ENCODE data around the gene NTN5.
"Not testable (repeated sequence)": the region's sequence is repeated elsewhere in the genome, so short reads cannot be mapped to it uniquely, and the experiment has no call there.

Gene NTN5

DNA sequence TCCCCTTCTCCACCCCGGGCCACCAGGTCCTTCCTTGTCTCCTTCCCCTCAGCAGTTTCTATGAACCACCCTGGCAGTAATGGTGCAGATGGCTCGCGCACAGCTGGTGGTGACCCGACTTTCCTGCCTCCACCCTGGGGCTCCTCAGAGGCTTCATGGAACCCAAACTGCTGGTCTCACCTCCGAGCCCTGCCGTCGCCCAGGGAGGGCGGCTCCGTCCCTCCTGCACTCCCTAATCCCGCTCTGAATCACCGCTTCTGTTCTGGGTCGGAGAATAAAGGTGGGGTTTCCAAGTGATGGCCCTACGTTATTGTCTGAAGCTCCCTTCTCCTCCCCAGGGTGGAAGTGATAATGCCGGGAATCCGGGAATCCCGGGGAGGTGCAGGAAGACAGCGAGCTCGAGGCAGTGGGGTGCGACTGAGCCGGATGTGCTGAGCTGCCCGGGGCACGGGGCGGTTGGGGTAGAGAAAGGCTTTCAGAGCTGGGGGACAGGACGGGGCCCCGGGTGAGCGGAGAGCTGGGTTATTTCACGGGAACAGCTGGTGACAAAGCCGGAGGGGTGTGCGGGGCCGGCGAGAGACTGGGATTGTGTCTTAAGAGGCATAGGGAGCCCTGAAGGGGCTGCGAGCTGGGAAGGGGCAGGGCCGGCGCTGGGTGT lies 23.7 kb upstream of the NTN5 start:
- DNase-seq = peak in 1 of 14 donors; percentile 48

DNA sequence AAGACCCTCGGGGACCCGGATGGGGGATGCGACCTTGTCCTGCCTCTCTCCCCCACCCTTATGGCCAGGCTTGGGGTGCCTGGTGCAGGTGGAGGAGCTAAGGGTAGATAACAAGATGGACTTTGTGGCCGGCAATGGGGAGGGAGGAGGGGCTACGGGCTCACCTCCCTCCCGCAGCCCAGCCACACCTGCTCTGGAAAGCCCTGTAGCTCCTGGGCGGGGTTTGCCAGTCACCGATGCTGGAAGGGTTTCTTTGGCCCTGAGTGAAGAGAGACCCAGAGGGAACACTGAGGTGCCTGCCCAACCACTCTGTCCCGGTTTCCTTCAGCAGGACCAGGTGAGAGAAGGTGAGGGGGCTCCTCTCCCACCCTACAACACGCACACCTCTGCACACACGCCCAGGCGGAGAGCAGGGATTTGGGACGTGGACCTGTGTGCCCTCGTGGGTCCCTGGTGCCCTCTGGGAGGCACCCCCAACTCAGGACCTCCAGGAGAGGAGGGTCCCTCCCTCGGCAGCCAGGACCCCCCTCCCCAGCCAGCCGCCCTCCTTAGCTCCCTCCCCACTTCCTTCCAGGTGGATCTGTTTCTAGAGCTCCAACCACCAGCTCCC lies 23.0 kb upstream of the NTN5 start, which contains the start of gene FUT2:
FUT2 (plus strand) TSS at position 229 of the 610 bp plus-strand sequence. CDS start 6,986 bp downstream, outside the sequence.
- peak in 1 of 14 donors; percentile 63 for DNase-seq

DNA sequence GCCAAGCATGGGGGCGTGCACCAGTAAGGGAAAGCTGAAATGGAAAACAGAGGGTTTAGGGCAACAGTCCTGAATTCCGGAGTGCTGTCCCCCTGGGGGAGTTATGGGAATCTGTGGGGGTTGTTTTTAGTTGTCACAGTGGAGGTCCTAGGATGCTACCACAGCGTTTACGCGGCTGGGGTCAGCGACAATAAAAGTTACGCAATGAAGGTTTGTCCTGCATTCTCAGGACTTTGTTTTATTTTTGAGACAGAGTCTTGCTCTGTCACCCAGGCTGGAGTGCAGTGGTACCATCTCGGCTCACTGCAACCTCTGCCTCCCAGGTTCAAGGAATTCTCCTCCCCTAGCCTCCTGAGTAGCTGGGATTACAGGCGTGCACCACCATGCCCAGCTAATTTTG lies 20.8 kb upstream of the NTN5 start:
- DNase-seq = not testable (repeated sequence)

DNA sequence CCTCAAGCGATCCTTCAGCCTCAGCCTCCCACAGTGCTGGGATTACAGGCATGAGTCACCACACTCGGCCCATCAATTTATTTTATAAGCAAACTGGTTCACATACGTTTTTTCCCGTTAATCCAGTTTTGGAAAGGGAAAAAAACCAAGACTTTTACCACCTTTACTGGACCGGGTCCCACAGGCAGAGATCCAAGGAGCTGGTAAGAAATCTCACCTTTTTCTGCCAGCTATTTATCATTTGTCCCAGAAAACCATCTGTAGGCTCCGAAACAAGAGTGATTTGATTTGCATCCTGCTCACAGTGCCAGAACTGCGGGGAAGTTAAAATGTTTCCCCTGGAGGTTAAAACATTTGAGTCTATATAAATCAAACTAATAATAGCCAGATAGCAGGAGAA lies 16.6 kb upstream of the NTN5 start:
- DNase-seq = peak in 1 of 14 donors; percentile 81

DNA sequence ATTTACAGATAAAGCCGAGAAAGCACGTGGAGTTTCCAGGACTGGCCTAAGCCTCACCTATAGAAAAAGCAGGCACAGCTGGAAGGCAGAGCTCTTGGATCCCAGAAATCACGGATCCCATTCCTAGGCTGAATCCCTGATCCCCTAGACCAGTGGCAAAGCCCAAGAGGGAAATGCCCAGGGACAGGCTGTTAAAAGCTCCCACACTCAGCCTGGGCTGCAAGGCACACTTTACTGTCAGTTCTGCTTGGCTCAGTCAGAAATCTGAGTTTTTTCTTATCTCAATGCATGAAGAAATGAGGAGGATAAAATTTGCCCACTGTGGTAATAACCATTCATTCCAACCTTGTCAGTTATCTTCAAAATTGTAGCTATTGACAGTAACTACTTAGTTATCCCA lies 15.0 kb upstream of the NTN5 start:
- DNase-seq = no peak

DNA sequence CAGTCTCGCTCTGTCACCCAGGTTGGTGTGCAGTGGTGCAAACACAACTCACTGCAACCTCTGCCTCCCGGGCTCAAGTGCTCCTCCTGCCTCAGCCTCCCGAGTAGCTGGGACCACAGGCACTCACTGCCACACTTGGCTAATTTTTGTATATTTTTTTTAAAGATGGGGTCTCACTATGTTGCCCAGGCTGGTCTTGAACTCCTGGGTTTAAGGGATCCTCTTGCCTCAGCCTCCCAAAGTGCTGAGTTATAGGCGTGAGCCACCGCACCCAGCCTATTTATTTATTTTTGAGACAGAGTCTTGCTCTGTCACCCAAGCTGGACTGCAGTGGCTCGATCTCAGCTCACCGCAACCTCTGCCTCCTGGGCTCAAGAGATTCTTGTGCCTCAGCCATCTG lies 13.8 kb upstream of the NTN5 start:
- not testable (repeated sequence) for DNase-seq

DNA sequence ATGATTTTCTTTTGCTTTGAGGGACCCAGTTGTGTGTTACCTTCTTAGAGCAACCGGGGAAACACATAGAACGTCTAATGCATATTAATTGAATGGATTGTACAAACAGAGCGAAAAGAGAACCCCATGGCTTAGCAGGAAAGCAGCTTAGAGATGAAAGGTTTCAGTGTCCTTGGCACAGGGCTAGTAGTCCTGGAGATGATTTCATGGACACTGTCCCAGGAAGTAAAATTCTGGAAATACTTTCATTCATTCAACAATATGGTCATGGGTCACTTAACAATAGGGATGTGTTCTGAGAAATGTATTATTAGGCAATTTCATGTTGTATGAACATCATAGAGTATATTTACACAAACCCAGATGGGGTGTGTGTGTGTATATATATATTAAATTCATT lies 13.3 kb upstream of the NTN5 start:
- DNase-seq = no peak

DNA sequence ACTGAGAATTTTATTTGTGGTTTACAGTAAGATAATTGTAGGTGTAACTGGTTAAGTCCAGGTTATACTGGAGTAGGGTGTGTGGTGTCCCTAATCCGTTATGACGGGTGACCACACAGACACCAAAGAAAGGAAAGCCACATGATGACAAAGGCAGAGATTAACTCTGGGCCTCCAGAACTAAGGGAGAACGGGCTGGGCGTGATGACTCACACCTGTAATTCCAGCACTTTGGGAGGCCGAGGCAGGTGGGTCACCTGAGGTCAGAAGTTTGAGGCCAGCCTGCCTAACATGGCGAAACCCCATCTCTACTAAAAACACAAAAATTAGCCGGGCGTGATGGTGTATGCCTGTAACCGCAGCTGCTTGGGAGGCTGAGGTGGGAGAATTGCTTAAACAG lies 12.8 kb upstream of the NTN5 start:
- no peak for DNase-seq

DNA sequence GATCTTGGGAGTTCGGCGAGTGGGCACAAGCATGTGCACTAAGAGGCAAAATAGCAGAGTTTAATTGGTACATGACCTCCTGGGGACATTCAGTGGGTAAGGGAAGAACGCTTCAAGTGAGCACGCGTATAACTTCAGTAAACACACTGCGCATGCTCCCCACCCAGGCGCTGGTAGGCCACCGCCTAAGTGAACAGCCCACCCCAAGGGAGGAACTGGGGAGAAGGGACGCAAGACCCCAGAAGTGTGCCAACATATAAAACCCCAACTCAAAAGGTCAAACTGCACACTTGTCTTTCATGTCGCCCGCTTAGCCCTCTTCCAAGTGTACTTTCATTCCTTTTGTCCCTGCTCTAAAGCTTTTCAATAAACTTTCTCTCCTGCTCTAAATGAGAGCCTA lies 10.5 kb upstream of the NTN5 start:
- DNase-seq = peak in 12 of 14 donors; percentile 5 to 79 (median 58)

DNA sequence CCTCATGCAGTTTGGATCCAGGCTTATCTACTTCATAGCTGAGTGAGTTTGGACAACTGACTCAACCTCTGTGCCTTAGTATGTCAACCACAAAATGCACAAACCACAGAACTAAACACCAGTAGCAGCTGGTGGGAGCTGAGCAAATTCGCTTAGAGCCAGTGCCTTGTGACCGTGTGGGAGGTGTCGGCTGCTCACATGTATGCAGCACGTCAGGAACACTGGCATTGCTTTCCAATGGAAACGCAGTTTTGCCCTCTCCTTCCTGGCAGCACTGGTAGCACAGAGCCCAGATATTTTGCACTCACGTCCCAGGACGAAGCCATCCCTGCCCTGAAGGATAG lies 8.3 kb upstream of the NTN5 start:
- DNase-seq = no peak

DNA sequence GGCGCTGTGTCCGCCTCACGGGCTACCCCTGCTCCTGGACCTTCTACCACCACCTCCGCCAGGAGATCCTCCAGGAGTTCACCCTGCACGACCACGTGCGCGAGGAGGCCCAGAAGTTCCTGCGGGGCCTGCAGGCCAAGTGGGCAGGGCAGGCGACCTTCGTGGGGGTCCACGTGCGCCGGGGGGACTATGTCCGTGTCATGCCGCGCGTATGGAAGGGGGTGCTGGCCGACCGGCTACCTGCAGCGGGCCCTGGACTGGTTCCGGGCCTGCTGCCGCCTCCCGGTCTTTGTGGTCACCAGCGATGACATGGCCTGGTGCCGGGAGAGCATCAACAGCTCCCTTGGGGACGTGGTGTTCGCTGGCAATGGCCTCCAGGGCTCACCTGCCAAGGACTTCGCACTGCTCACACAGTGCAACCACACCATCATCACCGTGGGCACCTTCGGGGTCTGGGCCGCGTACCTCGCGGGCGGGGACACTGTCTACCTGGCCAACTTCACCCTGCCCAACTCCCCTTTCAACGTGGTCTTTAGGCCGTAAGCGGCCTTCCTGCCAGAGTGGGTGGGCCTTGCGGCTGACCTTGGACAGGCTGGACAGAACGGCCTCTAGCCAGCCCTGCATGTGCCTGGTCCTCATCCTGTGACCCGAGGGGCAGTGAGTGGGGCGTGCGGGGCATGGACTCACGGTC lies 7.8 kb upstream of the NTN5 start:
- no peak for DNase-seq

DNA sequence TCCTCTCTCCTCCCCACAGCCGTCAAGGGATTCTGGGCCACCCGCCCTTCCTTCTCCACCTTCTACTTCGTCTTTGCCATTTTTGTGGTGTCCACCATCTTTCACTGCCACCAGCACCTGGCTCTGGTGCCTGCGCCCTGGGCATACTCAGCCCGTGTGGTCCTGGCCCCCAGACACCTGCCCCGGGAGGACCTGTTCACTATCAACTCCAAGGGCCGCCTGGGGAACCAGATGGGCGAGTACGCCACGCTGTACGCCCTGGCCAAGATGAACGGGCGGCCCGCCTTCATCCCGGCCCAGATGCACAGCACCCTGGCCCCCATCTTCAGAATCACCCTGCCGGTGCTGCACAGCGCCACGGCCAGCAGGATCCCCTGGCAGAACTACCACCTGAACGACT lies 7.2 kb upstream of the NTN5 start:
- DNase-seq = not testable (repeated sequence)

DNA sequence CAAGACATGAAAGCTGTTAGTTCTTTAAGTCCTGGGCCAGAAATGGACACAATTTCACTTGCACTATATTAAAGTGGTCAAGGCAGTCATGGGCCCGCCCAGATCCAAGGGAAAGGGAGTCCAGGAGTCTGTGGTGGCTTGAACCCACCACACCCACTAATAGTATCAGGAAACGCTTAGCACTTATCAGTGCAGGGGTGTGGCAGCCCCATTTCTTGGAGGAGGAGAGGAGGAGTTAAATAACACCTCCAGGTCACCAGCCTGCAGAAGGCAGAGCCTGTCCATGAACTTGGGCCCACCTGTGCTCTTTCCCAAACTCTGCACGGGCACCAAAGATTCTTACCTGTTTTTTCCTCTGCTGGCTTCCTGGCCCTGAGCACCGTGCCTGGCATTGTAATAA lies 5.4 kb upstream of the NTN5 start:
- DNase-seq = no peak

DNA sequence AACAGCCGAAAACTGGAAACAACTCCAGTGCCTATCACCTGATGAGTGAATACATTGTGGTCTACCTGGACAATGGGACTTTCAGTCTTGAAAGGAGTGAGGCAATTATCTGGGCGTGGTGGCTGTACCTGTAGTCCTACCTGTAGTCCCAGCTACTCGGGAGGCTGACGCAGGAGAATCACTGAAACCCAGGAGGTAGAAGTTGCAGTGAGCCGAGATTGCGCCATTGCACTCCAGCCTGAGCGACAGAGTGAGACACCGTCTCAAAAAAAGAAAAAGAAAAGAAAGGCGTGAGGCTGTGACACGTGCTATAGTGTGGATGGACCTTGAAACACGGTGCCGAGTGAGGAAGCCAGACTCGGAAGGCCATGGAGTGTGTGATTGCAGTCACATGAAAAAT lies 4.1 kb upstream of the NTN5 start:
- no peak for DNase-seq

DNA sequence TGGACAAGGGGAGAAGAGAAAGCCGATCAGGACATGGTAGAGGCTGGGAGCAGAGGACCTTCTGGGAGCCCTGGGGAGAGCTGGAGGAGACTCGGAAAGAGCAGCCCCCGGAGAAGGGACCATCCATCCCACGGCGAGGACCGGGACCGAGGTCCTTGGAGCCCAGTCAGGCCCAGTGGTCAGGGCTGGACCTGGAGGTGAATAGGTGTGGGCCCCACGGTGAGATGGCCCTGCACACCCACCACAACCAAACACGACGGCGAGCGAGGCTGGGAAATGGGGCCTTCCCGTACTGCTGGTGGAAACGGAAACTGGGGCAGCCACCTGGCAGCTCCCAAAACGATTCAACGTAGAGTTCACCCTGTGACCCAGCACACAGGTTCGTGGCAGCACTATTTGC lies 3.7 kb upstream of the NTN5 start:
- no peak for DNase-seq

DNA sequence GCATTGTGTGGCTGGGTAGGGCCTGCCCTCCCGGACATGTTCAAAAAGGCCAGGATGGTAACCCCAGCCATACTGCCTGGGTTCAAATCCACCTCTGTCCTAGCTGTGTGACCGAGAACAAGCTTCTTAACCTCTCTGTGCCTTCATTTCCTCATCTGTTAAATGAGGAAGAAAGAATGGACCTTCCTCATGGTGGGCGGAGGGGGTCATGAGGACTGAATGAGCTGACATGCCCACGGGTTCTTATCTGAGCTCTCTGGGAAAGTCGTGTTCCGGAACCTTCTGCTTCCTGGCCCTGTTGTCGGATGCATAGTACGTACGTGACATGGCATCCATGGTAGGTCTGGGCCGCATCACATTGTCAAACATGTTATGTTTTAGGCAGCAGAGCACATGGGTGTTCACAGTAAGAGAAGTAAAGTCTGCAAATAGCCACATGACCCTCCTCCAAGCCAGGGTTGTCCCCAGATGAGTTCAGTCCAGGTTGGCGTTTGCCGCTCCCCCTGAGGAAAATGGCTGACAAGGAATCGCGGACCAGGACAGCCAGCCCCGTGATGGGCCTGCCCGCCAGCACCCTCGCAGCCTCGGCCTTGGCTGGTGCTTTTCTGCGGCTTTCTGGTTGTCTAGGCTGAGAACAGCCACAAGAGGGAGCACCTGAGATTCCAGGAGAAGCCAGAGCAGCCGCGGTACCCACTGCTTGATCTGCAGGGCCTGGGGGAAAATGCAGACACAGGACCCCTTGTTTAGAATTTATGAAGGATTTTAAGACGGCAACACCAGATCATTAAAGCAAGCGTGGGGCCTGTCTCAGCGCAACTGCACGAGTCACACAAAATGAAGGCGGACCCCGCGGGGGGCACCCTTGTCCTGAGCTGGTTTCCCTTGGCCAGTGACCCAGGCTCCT lies 2.4 kb upstream of the NTN5 start:
- peak in 13 of 14 donors; percentile 32 to 87 (median 74) for DNase-seq

DNA sequence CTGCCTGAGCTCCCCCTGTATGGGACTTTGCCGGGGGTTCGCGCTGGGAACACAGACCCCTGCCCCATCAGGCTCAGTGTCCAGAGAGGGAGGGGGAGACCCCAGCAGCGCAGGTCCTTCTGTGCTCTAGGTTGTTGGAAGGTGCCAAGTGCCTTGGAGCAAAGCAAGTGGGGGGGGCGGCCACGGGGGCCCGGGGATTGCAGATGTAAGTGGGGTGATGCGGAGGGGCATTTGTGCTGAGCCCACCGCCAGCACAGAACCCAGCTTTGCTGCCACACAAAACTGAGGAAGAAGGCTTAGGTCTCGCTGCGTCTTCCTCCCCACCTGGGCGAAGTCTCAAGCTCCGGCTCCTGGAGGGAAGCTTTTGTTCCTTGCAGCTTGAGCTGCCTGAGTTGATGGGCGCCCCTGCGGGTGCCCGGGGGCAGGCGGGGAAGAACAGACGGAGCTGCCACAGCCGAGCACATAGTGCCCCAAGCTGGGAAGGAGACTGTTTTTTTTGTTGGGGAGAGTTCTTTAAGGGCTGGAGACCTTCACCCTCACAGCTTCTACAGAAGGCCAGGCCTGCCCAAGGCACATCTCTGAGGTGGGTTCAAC lies 1.5 kb upstream of the NTN5 start:
- no peak for DNase-seq

DNA sequence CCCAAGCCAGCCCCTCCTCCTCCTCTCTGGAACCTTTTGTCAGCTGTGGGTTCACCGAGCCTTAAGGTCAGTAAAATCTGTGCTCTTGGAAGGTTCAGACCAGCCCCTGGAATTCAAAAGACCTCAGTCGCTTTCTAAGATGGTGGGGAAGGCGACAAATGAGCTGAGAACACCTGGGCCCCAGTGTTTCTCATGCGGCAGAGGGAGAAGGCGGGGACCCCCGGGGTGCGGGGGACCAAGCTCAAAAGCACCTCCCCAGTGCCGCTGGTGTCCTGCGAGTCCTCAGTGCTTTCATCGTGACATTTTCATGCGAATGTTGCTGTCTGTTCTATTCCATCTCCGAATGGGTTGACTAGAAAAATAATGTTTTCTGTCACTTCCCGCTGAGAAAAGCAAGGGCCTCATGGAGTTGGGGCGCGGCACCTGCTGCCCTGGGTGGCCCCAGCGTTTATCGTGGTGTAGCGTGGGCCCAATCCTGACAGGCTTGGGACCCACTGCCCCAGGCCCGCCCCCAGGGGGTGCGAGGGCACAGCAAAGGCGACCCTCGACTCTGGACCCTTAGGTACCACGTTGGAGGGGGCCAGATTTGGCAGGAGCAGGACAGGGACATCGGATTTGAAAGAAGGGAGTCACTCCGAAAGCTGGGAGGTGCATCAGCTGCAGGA lies 751 bp upstream of the NTN5 start:
- DNase-seq = no peak

DNA sequence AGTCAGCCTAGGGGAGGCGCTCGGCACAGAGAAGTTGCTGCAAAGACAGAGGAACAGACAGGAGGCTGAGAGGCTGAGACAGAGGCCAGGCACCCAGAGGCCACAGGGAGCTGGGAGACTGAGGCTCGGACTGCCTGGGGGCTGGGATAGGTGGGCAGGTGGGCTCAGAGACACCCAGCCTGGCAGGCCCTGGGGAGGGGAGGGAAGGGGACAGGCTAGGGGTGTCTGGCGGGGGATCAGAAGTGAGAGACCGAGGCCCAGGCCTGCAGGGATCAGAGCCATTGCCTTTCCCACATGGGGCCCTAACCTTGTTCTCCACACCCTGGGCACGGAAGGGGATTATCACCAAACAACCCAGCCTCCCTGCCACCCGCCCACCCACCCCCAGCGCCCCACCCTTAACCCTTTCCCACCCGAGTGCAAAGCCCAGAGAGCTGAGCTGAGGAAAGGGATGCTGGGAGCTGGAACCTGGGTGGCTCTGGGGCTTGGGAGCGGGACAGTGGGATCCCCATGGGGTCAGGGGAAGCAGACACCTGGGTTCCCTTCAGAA lies 1.3 kb downstream of the NTN5 start:
- DNase-seq = no peak

DNA sequence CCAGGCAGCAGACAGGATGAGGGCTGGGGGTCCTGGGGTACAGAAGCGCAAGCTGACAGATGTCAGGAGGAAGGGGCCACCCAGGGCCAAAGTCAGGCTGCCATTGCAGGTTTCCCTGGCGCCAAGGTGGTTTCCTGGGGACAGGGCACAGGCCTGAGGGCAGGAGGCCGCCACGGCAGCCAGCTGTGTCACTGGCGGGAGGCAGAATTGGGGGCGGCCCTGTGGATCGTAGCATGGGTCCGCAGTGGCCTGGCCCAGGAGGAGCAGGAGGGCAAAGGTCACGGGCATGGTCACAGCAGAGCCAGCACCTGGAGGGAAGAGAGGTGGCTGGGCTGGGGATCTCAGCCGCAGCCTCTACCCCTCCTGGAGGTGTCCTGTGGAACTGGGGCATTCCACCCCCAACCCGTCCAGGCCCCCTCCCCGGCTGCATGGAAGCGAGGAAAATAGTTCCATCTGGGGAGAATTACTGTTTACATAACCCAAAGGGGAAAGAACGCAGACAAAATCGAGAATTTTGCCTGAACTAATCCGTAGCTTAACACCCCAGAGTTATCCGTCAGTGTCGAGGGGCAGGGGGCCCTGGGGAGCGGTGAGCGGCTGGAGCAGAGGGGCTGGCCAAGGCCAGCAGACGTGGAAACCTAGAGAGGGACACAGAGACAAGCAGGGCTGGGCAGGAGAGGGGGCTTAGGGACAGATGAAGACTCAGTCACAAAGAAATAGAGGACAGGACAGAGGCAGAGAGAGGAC lies 1.9 kb downstream of the NTN5 start:
- DNase-seq = no peak

Measured in C1 segment of cervical spinal cord (tissue), 14 donors.